ENCODE data around the gene LRP5. TPM values are rescaled to one million over a fixed set of nuclear protein-coding genes. Genes with fewer than 3 reads are reported as not detected.

LRP5 gene
- total RNA-seq, 1 experiment from 2014 or later = 48.8 TPM

DNA sequence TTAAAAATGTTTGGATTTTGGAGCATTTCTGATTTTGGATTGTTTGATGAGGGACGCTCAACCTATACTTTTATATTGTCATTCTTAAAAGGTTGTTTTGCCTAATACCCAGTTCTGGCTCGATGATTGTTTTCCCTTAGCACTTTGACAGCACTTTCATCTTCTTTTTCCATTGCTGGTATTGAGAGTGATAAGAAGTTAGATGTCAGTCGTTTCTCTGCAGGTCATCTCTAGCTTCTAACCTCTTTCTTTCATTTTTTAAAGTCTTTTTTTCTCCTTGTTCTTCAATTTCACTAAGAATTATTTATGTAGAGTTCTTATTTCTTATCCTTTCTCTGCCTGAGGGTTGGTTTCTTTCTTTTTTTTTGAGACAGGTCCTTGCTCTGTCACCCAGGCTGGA, 167.0 kb downstream of the LRP5 start:
- ChIA-PET CTCF (no interaction called here), POLR2A (no interaction called here)
- H3K27me3 Mint-ChIP-seq (ENCODE audit: low read depth) = no peaks in the 10 kb centered on the region
- peaks cover 18% of the 10 kb centered on the region for H3K4me1 Mint-ChIP-seq
- H3K36me3 Mint-ChIP-seq = peaks cover 39% of the 10 kb centered on the region
- TF ChIP-seq ZNF317 (CRISPR knock-in tag; IDR thresholded peaks at IDR 0.05; ENCODE audit: borderline replicate concordance, low read depth) (peak; percentile 86), NR2C2 (CRISPR knock-in tag; IDR thresholded peaks at IDR 0.05) (no peak), CBFB (CRISPR knock-in tag; IDR thresholded peaks at IDR 0.05; ENCODE audit: low read depth) (no peak), PRRX2 (CRISPR knock-in tag; IDR thresholded peaks at IDR 0.05) (no peak), FOXK1 (CRISPR knock-in tag; IDR thresholded peaks at IDR 0.05) (no peak)
- no peak for ATAC-seq
- no peak overlapping the region for H3K4me3 Mint-ChIP-seq
- peaks cover 23% of the 10 kb centered on the region for H3K9me3 Mint-ChIP-seq
- H3K27ac Mint-ChIP-seq = no peak overlapping the region
- no peak for DNase-seq (ENCODE audit: low spot score)

DNA sequence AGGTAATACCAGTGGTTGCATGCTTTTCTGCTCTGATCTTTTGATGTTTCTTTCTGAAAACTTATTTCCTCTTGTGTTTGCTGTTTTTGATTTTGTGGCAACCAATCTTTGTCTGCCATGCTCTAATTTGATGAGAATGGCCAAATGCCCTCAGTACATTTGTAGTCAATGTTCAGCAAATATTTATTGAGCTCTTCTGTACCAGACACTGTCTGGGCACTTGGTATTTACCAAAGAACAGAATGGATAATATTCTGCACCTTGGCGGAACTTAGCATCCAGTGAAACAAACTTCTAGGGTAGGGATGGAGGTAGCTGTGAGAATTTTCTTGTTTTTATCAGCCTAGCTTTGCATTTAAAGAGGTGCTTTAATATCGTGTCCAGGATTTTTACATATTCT, 167.8 kb downstream of the LRP5 start:
- DNase-seq (ENCODE audit: low spot score) (no peak), ATAC-seq (no peak)
- H3K36me3 Mint-ChIP-seq = peaks cover 34% of the 10 kb centered on the region
- ChIA-PET POLR2A (no interaction called here), CTCF (interaction anchor here (1.0 kb wide), 1 partner anchor 104 kb away, joined by 4 read pairs; no protein-coding TSS in a partner anchor)
- H3K27me3 Mint-ChIP-seq (ENCODE audit: low read depth) = no peaks in the 10 kb centered on the region
- peaks cover 18% of the 10 kb centered on the region for H3K9me3 Mint-ChIP-seq
- no peak overlapping the region for H3K27ac Mint-ChIP-seq
- TF ChIP-seq, protein P1, sequence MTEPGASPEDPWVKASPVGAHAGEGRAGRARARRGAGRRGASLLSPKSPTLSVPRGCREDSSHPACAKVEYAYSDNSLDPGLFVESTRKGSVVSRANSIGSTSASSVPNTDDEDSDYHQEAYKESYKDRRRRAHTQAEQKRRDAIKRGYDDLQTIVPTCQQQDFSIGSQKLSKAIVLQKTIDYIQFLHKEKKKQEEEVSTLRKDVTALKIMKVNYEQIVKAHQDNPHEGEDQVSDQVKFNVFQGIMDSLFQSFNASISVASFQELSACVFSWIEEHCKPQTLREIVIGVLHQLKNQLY (CRISPR knock-in tag; IDR thresholded peaks at IDR 0.05) = no peak
- TF ChIP-seq, protein P2, sequence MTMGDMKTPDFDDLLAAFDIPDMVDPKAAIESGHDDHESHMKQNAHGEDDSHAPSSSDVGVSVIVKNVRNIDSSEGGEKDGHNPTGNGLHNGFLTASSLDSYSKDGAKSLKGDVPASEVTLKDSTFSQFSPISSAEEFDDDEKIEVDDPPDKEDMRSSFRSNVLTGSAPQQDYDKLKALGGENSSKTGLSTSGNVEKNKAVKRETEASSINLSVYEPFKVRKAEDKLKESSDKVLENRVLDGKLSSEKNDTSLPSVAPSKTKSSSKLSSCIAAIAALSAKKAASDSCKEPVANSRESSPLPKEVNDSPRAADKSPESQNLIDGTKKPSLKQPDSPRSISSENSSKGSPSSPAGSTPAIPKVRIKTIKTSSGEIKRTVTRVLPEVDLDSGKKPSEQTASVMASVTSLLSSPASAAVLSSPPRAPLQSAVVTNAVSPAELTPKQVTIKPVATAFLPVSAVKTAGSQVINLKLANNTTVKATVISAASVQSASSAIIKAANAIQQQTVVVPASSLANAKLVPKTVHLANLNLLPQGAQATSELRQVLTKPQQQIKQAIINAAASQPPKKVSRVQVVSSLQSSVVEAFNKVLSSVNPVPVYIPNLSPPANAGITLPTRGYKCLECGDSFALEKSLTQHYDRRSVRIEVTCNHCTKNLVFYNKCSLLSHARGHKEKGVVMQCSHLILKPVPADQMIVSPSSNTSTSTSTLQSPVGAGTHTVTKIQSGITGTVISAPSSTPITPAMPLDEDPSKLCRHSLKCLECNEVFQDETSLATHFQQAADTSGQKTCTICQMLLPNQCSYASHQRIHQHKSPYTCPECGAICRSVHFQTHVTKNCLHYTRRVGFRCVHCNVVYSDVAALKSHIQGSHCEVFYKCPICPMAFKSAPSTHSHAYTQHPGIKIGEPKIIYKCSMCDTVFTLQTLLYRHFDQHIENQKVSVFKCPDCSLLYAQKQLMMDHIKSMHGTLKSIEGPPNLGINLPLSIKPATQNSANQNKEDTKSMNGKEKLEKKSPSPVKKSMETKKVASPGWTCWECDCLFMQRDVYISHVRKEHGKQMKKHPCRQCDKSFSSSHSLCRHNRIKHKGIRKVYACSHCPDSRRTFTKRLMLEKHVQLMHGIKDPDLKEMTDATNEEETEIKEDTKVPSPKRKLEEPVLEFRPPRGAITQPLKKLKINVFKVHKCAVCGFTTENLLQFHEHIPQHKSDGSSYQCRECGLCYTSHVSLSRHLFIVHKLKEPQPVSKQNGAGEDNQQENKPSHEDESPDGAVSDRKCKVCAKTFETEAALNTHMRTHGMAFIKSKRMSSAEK (CRISPR knock-in tag; IDR thresholded peaks at IDR 0.05; ENCODE audit: borderline replicate concordance) = no peak
- peaks cover 18% of the 10 kb centered on the region for H3K4me1 Mint-ChIP-seq
- no peak overlapping the region for H3K4me3 Mint-ChIP-seq

DNA sequence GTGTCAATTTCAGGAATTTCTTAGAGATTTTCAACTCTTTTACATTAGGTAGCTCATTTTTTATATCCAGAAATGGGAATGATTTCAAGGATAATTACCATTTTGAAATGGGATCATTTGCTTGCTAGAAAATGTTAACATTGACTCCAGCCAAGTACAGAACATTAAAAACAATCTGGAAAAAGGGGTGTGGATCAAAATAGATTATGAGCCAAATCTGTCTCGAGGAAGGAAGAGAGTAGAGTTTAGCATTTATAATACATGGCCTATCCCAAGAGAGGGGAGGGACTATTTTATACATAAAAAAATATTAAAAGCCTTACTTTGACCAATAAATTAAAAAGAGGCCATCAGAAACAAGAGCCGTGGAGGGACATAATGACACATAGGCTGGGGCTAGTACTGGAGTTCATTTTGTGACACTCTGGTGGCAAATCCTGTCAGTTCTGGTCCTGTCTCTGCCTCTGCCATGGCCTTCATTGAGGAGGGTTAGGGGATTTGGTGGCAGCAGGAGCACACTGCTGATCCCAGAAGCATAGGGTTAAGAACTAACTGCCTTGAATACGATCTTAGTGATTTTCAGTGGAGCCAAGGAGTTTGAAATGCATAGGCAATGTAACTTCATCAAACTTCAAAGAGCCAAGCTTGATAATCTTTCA, 168.6 kb downstream of the LRP5 start:
- ChIA-PET POLR2A (no interaction called here), CTCF (interaction anchor here (1.0 kb wide), 1 partner anchor 104 kb away, joined by 4 read pairs; no protein-coding TSS in a partner anchor)
- H3K27me3 Mint-ChIP-seq (ENCODE audit: low read depth) = no peaks in the 10 kb centered on the region
- peak overlapping the region; percentile 7 for H3K27ac Mint-ChIP-seq
- TF ChIP-seq, protein P3, sequence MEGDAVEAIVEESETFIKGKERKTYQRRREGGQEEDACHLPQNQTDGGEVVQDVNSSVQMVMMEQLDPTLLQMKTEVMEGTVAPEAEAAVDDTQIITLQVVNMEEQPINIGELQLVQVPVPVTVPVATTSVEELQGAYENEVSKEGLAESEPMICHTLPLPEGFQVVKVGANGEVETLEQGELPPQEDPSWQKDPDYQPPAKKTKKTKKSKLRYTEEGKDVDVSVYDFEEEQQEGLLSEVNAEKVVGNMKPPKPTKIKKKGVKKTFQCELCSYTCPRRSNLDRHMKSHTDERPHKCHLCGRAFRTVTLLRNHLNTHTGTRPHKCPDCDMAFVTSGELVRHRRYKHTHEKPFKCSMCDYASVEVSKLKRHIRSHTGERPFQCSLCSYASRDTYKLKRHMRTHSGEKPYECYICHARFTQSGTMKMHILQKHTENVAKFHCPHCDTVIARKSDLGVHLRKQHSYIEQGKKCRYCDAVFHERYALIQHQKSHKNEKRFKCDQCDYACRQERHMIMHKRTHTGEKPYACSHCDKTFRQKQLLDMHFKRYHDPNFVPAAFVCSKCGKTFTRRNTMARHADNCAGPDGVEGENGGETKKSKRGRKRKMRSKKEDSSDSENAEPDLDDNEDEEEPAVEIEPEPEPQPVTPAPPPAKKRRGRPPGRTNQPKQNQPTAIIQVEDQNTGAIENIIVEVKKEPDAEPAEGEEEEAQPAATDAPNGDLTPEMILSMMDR (IDR thresholded peaks at IDR 0.05) = no peak
- no peak for TF ChIP-seq ATF1 (CRISPR knock-in tag; IDR thresholded peaks at IDR 0.05)
- TF ChIP-seq GABPB1 (CRISPR knock-in tag; IDR thresholded peaks at IDR 0.05) = no peak
- no peak for TF ChIP-seq FOXK1 (CRISPR knock-in tag; IDR thresholded peaks at IDR 0.05)
- TF ChIP-seq, protein P2 (CRISPR knock-in tag; IDR thresholded peaks at IDR 0.05; ENCODE audit: borderline replicate concordance) = no peak
- ATAC-seq (no peak), DNase-seq (ENCODE audit: low spot score) (no peak)
- peaks cover 32% of the 10 kb centered on the region for H3K36me3 Mint-ChIP-seq
- peaks cover 21% of the 10 kb centered on the region for H3K9me3 Mint-ChIP-seq
- H3K4me3 Mint-ChIP-seq = no peak overlapping the region
- H3K4me1 Mint-ChIP-seq = peaks cover 18% of the 10 kb centered on the region

Data from WTC11 (cell line).